UCSD-AML1 (cell line): Measurements from ENCODE around the gene BCAS3.

Experiments used
- DNase-seq: peaks from one replicate; lab custom pipeline; 2025; ENCODE audit not compliant: unreplicated experiment; lab: John Stamatoyannopoulos, UW

BCAS3 gene

GRCh38 chr17:61328351-61328750 is 650.7 kb downstream of the BCAS3 start:
- DNase-seq: no peak

GRCh38 chr17:61330174-61331150 is 652.8 kb downstream of the BCAS3 start:
- DNase-seq: no peak

GRCh38 chr17:61331178-61331577 is 653.5 kb downstream of the BCAS3 start:
- no peak for DNase-seq

- no peak for DNase-seq
Observed at GRCh38 chr17:61331886-61332285, 654.2 kb downstream of the BCAS3 start.

- DNase-seq: no peak
Observed at GRCh38 chr17:61333136-61333535, 655.5 kb downstream of the BCAS3 start.

GRCh38 chr17:61334673-61335072 is 657.0 kb downstream of the BCAS3 start:
- no peak for DNase-seq

- DNase-seq: no peak
Observed at GRCh38 chr17:61335105-61335844, 657.6 kb downstream of the BCAS3 start.

GRCh38 chr17:61335845-61336655 is 658.4 kb downstream of the BCAS3 start:
- no peak for DNase-seq

GRCh38 chr17:61337290-61337689 is 659.6 kb downstream of the BCAS3 start:
- DNase-seq: no peak

GRCh38 chr17:61338000-61338798 is 660.5 kb downstream of the BCAS3 start:
- DNase-seq: no peak

- DNase-seq: no peak
Observed at GRCh38 chr17:61338874-61339478, 661.3 kb downstream of the BCAS3 start.

GRCh38 chr17:61340431-61341209 is 663.0 kb downstream of the BCAS3 start:
- DNase-seq: no peak

GRCh38 chr17:61343576-61343975 is 665.9 kb downstream of the BCAS3 start:
- no peak for DNase-seq

- no peak for DNase-seq
Observed at GRCh38 chr17:61345061-61345460, 667.4 kb downstream of the BCAS3 start.

- no peak for DNase-seq
Observed at GRCh38 chr17:61345825-61346666, 668.4 kb downstream of the BCAS3 start.

GRCh38 chr17:61349350-61349749 is 671.7 kb downstream of the BCAS3 start:
- no peak for DNase-seq

GRCh38 chr17:61351745-61352407 is 674.2 kb downstream of the BCAS3 start:
- no peak for DNase-seq

GRCh38 chr17:61352408-61352770 is 674.7 kb downstream of the BCAS3 start:
- DNase-seq: no peak
